Body of pancreas (tissue), 4 donors: ENCODE results near the gene PYGO2. TPM values are rescaled to one million over a fixed set of nuclear protein-coding genes. Genes with fewer than 3 reads are reported as not detected.

Experiments
- ATAC-seq: fragments of 150-250 bp; one replicate; pipeline ENCODE4 v1.9.1; 2016
- DNase-seq, 4 donors: peaks; one replicate each; pipeline ENCODE4 v3.0.0-alpha.2; 2019
- H3K27ac ChIP-seq, 4 donors: fragments of 200-600 bp; sonication (generic); 1 replicate in 3 of 4; 2 replicates in 1 of 4; pipeline versions ENCODE4 v1.5.1 to v1.6.1; 2016 to 2019; ENCODE audit warnings: mild to moderate bottlenecking in 1 of 4, mixed read lengths in 1 of 4, moderate library complexity in 1 of 4
- H3K27me3 ChIP-seq, 2 donors: fragments of 200-600 bp; sonication (generic); one replicate each; pipeline ENCODE4 v1.6.0; 2016; ENCODE audit warnings: mild to moderate bottlenecking in 1 of 2
- H3K36me3 ChIP-seq, 2 donors: fragments of 200-600 bp; sonication (generic); replicated peaks in 1 of 2; 2 replicates each; pipeline ENCODE4 v1.5.1; 2016; ENCODE audit warnings: low read depth in 2 of 2; ENCODE audit not compliant: insufficient read depth in 1 of 2
- H3K4me1 ChIP-seq: fragments of 200-600 bp; sonication (generic); one replicate; pipeline ENCODE4 v1.6.0; 2016
- H3K4me3 ChIP-seq, 2 donors: fragments of 200-600 bp; sonication (generic); 1 replicate in 1 of 2; 2 replicates in 1 of 2; pipeline ENCODE4 v1.5.1; 2016 to 2019
- H3K9me3 ChIP-seq, 3 donors: fragments of 200-600 bp; sonication (generic); 1 replicate in 2 of 3; 2 replicates in 1 of 3; pipeline ENCODE4 v1.5.1; 2016
- CTCF ChIP-seq, 7 experiments: fragments of 450-650 bp in 4 of 7; fragments of 200-600 bp in 3 of 7; sonication (generic) in 3 of 7; IDR thresholded peaks; one replicate each; pipeline ENCODE4 v1.5.1; 2016 to 2019; ENCODE audit warnings: antibody characterized with exemption in 7 of 7
- POLR2A ChIP-seq, 3 donors: fragments of 450-650 bp; IDR thresholded peaks; one replicate each; pipeline ENCODE4 v1.6.1; 2016; ENCODE audit warnings: antibody characterized with exemption in 3 of 3, mild to moderate bottlenecking in 2 of 3
- WGBS, 2 donors: methylation state at CpG; one replicate each; pipeline ENCODE4 v1.1.5; 2017; 5-methylcytosine and 5-hydroxymethylcytosine counted together
- intact Hi-C: fragments of 100-400 bp; cut with DNase I; formaldehyde crosslinking; loops from one replicate; pipeline ENCODE4 v1.15.1; 2023
- total RNA-seq, 2 donors: library from RNA; depleted of rRNA; stranded (reverse); fragments of >200 nt; gene quantifications; one replicate each; pipeline ENCODE4 v1.1.0, GENCODE V29; 2016

PYGO2 gene
- total RNA-seq, 2 donors from 2014 or later, result 10.9 to 15.2 TPM

GRCh38 chr1:154934358-154934948, 27.1 kb downstream of the PYGO2 start:
- H3K4me3 ChIP-seq, result no peak overlapping the region
- ATAC-seq (no peak), DNase-seq (no peak)
- H3K9me3 ChIP-seq, result no peaks in the 10 kb centered on the region
- WGBS, 2 donors, result 92 to 96% methylated on average over 5 of the region's 5 CpGs
- H3K36me3 ChIP-seq, result no peaks in the 10 kb centered on the region
- no peak overlapping the region for H3K27ac ChIP-seq
- no peaks in the 10 kb centered on the region for H3K27me3 ChIP-seq
- TF ChIP-seq POLR2A (IDR thresholded peaks at IDR 0.05) (no peak), CTCF (IDR thresholded peaks at IDR 0.05) (no peak)
- H3K4me1 ChIP-seq, result peaks cover 15% of the 10 kb centered on the region
- intact Hi-C loops, result no loop called here

- Histone ChIP-seq H3K4me1 (peaks cover 7% of the 10 kb centered on the region), H3K9me3 (no peaks in the 10 kb centered on the region), H3K27ac (peak overlapping the region in 1 of 4 donors; percentile 40), H3K27me3 (no peaks in the 10 kb centered on the region), H3K36me3 (peaks cover 0 to 2% of the 10 kb centered on the region in 2 donors), H3K4me3 (no peak overlapping the region)
- 83 to 87% methylated on average over 10 to 11 of the region's 11 CpGs for WGBS, 2 donors
- intact Hi-C loops, result no loop called here
- TF ChIP-seq POLR2A (IDR thresholded peaks at IDR 0.05), result no peak
- no peak for TF ChIP-seq CTCF (IDR thresholded peaks at IDR 0.05)
- DNase-seq (peak in 3 of 4 donors; percentile 43 to 87 (median 68)), ATAC-seq (no peak)
Measured at GRCh38 chr1:154931940-154932487, 29.6 kb downstream of the PYGO2 start.

- TF ChIP-seq CTCF (IDR thresholded peaks at IDR 0.05), result no peak
- no peak for TF ChIP-seq POLR2A (IDR thresholded peaks at IDR 0.05)
- intact Hi-C loops, result no loop called here
- no peaks in the 10 kb centered on the region for H3K4me1 ChIP-seq
- H3K36me3 ChIP-seq, result peaks cover 0 to 9% of the 10 kb centered on the region in 2 donors
- H3K9me3 ChIP-seq, result no peaks in the 10 kb centered on the region
- WGBS, 2 donors, result 83 to 95% methylated on average over 3 to 13 of the region's 13 CpGs
- ATAC-seq (no peak), DNase-seq (no peak)
- no peak overlapping the region for H3K4me3 ChIP-seq
- H3K27ac ChIP-seq, result no peak overlapping the region
- H3K27me3 ChIP-seq, result no peaks in the 10 kb centered on the region
Measured at GRCh38 chr1:154926201-154926600, 35.4 kb downstream of the PYGO2 start.

- Histone ChIP-seq H3K36me3 (peaks cover 0 to 9% of the 10 kb centered on the region in 2 donors), H3K4me1 (no peaks in the 10 kb centered on the region), H3K27ac (no peak overlapping the region), H3K4me3 (no peak overlapping the region), H3K9me3 (no peaks in the 10 kb centered on the region), H3K27me3 (no peaks in the 10 kb centered on the region)
- no peak for DNase-seq
- WGBS, 2 donors, result 85 to 90% methylated on average over 3 of the region's 3 CpGs
- intact Hi-C loops, result no loop called here
- no peak for ATAC-seq
- no peak for TF ChIP-seq CTCF (IDR thresholded peaks at IDR 0.05)
- no peak for TF ChIP-seq POLR2A (IDR thresholded peaks at IDR 0.05)
Measured at GRCh38 chr1:154925335-154926170, 36.0 kb downstream of the PYGO2 start.
